HepG2 (cell line): ENCODE results near the gene SEPTIN11. TPM values are rescaled to one million over a fixed set of nuclear protein-coding genes. Genes with fewer than 3 reads are reported as not detected.

Experiments
- ARID2 ChIP-seq: sonication (generic); formaldehyde crosslinking; IDR thresholded peaks from 2 replicates; pipeline ENCODE4 v1.8.1; 2022; ENCODE audit warnings: mild to moderate bottlenecking, missing genetic modification reagents, borderline replicate concordance
- BORCS8-MEF2B ChIP-seq: sonication (generic); formaldehyde crosslinking; IDR thresholded peaks from 2 replicates; pipeline ENCODE4 v1.8.0; 2022; ENCODE audit warnings: mild to moderate bottlenecking, missing genetic modification reagents
- CC2D1A ChIP-seq: sonication (generic); formaldehyde crosslinking; IDR thresholded peaks from 2 replicates; pipeline ENCODE4 v1.8.1; 2023; ENCODE audit warnings: mild to moderate bottlenecking, missing genetic modification reagents
- CTCF ChIP-seq: sonication (generic); formaldehyde crosslinking; IDR thresholded peaks from 2 replicates; pipeline ENCODE4 v1.5.0; 2020; ENCODE audit warnings: mild to moderate bottlenecking, missing genetic modification reagents, moderate library complexity
- DPF2 ChIP-seq: sonication (generic); formaldehyde crosslinking; IDR thresholded peaks from 2 replicates; pipeline ENCODE4 v1.4.0; 2020; ENCODE audit warnings: mild to moderate bottlenecking, low read depth, missing genetic modification reagents, borderline replicate concordance
- FLYWCH1 ChIP-seq: sonication (generic); formaldehyde crosslinking; IDR thresholded peaks from 2 replicates; pipeline ENCODE4 v1.8.1; 2023; ENCODE audit warnings: mild to moderate bottlenecking, missing genetic modification reagents
- HMG20A ChIP-seq: IDR thresholded peaks from 2 replicates; pipeline ENCODE4 v1.6.1; 2016; ENCODE audit warnings: borderline replicate concordance
- HNRNPLL ChIP-seq: fragments of 200-400 bp; formaldehyde crosslinking; IDR thresholded peaks from 2 replicates; pipeline ENCODE4 v1.6.1; 2017; ENCODE audit warnings: mild to moderate bottlenecking, low read depth, low read length; ENCODE audit not compliant: poor library complexity, severe bottlenecking
- IKZF5 ChIP-seq: IDR thresholded peaks from 2 replicates; pipeline ENCODE4 v1.6.1; 2018; ENCODE audit warnings: missing genetic modification reagents, mild to moderate bottlenecking, missing compliant biosample characterization
- KLF11 ChIP-seq: IDR thresholded peaks from 2 replicates; pipeline ENCODE4 v1.6.1; 2016; ENCODE audit warnings: missing compliant biosample characterization
- KLF13 ChIP-seq: sonication (generic); formaldehyde crosslinking; IDR thresholded peaks from 2 replicates; pipeline ENCODE4 v1.4.0; 2020; ENCODE audit warnings: mild to moderate bottlenecking, missing genetic modification reagents
- KMT2B ChIP-seq: IDR thresholded peaks from 2 replicates; pipeline ENCODE4 v1.6.1; 2016; ENCODE audit warnings: missing genetic modification reagents, missing compliant biosample characterization
- PCBP2 ChIP-seq: fragments of 200-400 bp; formaldehyde crosslinking; optimal IDR thresholded peaks from 2 replicates; pipeline ENCODE3; 2018; ENCODE audit warnings: low read length, low read depth; ENCODE audit not compliant: poor library complexity, severe bottlenecking
- RBFOX2 ChIP-seq: fragments of 200-400 bp; formaldehyde crosslinking; IDR thresholded peaks from 2 replicates; pipeline ENCODE4 v1.6.1; 2017; ENCODE audit warnings: low read depth, mild to moderate bottlenecking, low read length
- SMAD3 ChIP-seq: sonication (generic); formaldehyde crosslinking; IDR thresholded peaks from 2 replicates; pipeline ENCODE4 v1.4.0; 2020; ENCODE audit warnings: missing genetic modification reagents
- SMAD9 ChIP-seq: sonication (generic); formaldehyde crosslinking; IDR thresholded peaks from 2 replicates; pipeline ENCODE4 v1.5.1; 2020; ENCODE audit warnings: mild to moderate bottlenecking, missing genetic modification reagents
- ZBTB38 ChIP-seq: sonication (generic); formaldehyde crosslinking; IDR thresholded peaks from 2 replicates; pipeline ENCODE4 v1.5.1; 2020; ENCODE audit warnings: mild to moderate bottlenecking, missing genetic modification reagents
- ZBTB39 ChIP-seq: sonication (generic); formaldehyde crosslinking; IDR thresholded peaks from 2 replicates; pipeline ENCODE4 v1.5.0; 2020; ENCODE audit warnings: missing genetic modification reagents
- ZKSCAN5 ChIP-seq: sonication (generic); formaldehyde crosslinking; IDR thresholded peaks from 2 replicates; pipeline ENCODE4 v1.5.1; 2020; ENCODE audit warnings: mild to moderate bottlenecking, missing genetic modification reagents
- ZNF160 ChIP-seq: sonication (generic); formaldehyde crosslinking; IDR thresholded peaks from 2 replicates; pipeline ENCODE4 v1.8.0; 2022; ENCODE audit warnings: mild to moderate bottlenecking, inconsistent platforms, missing genetic modification reagents
- ZNF225 ChIP-seq: sonication (generic); formaldehyde crosslinking; IDR thresholded peaks from 2 replicates; pipeline ENCODE4 v1.4.0; 2020; ENCODE audit warnings: mild to moderate bottlenecking, missing genetic modification reagents
- ZNF296 ChIP-seq: sonication (generic); formaldehyde crosslinking; conservative IDR thresholded peaks from 2 replicates; pipeline ENCODE4 v1.5.0; 2020; ENCODE audit warnings: mild to moderate bottlenecking, missing genetic modification reagents
- ZNF30 ChIP-seq: sonication (generic); formaldehyde crosslinking; IDR thresholded peaks from 2 replicates; pipeline ENCODE4 v1.5.0; 2020; ENCODE audit warnings: mild to moderate bottlenecking, missing genetic modification reagents
- ZNF484 ChIP-seq: sonication (generic); formaldehyde crosslinking; IDR thresholded peaks from 2 replicates; pipeline ENCODE4 v1.5.1; 2020; ENCODE audit warnings: mild to moderate bottlenecking, low read depth, missing genetic modification reagents, borderline replicate concordance
- ZNF564 ChIP-seq: sonication (generic); formaldehyde crosslinking; IDR thresholded peaks from 2 replicates; pipeline ENCODE4 v1.8.1; 2023; ENCODE audit warnings: mild to moderate bottlenecking, missing genetic modification reagents
- ZNF567 ChIP-seq: sonication (generic); formaldehyde crosslinking; IDR thresholded peaks from 2 replicates; pipeline ENCODE4 v1.8.1; 2023; ENCODE audit warnings: mild to moderate bottlenecking, missing genetic modification reagents, borderline replicate concordance
- ZNF839 ChIP-seq: sonication (generic); formaldehyde crosslinking; IDR thresholded peaks from 2 replicates; pipeline ENCODE4 v1.4.0; 2020; ENCODE audit warnings: missing genetic modification reagents, mild to moderate bottlenecking, borderline replicate concordance
- polyA plus RNA-seq, 8 experiments: library from polyadenylated mRNA; depleted of rRNA in 3 of 8; stranded (reverse) in 7 of 8; unstranded in 1 of 8; fragments of >200 nt; fragmentation: Illumina TruSeq in 4 of 8; extraction: Trizol in 4 of 8; gene quantifications; 2 replicates each; pipeline versions ENCODE4 v1.2.1 to v1.2.3, GENCODE V29; 2011 to 2016; ENCODE audit warnings: low read depth in 4 of 8, missing spikeins in 1 of 8, mixed read lengths in 1 of 8; ENCODE audit not compliant: insufficient read depth in 1 of 8
- total RNA-seq, 5 experiments: library from RNA; depleted of rRNA; stranded (reverse); fragments of >200 nt; fragmentation: Illumina TruSeq; extraction: Trizol; gene quantifications; 2 replicates each; pipeline ENCODE4 v1.2.3, GENCODE V29; 2016; ENCODE audit warnings: low read depth in 1 of 5

The SEPTIN11 gene
- total and polyA plus RNA-seq, 2 of the 13 experiments (the other 11 are each of a cell fraction or from before 2014, with no cell fraction given) = 28.9 to 47.3 TPM

GRCh38 chr4:76949276-76950051 lies at the start of gene SEPTIN11 (continued):
- no peak; the same call in 1 of the 2 replicates for TF ChIP-seq ZBTB38 (CRISPR knock-in tag)
- peak; percentile 62 for TF ChIP-seq ZNF564
- no peak; the same call in 1 of the 2 replicates for TF ChIP-seq ZNF225 (CRISPR knock-in tag)
- TF ChIP-seq ZKSCAN5 = no peak
- TF ChIP-seq PCBP2 = no peak
- no peak for TF ChIP-seq ZNF839 (CRISPR knock-in tag)
- TF ChIP-seq KLF11 (CRISPR knock-in tag) = no peak
- no peak for TF ChIP-seq BORCS8-MEF2B (CRISPR knock-in tag)
- 0 out of 2 replicates have a peak, but pooled peaks have one; percentile 56 for TF ChIP-seq ZNF296 (CRISPR knock-in tag)
- no peak; the same call in 1 of the 2 replicates for TF ChIP-seq DPF2 (CRISPR knock-in tag)
- no peak for TF ChIP-seq ARID2
- no peak for TF ChIP-seq CC2D1A
- no peak for TF ChIP-seq CTCF
- no peak for TF ChIP-seq HMG20A (CRISPR knock-in tag)
- TF ChIP-seq RBFOX2 = peak; percentile 87
- TF ChIP-seq HNRNPLL = peak; percentile 97
- 0 out of 2 replicates have a peak, but pooled peaks have one; percentile 29 for TF ChIP-seq ZNF160 (CRISPR knock-in tag)
- no peak for TF ChIP-seq ZNF30
- TF ChIP-seq SMAD3 (CRISPR knock-in tag) = no peak
- peak; percentile 41; the same call in 1 of the 2 replicates for TF ChIP-seq KMT2B (CRISPR knock-in tag)
- TF ChIP-seq ZNF484 (CRISPR knock-in tag) = peak; percentile 57
- no peak for TF ChIP-seq KLF13
- no peak for TF ChIP-seq ZBTB39
- no peak; the same call in 1 of the 2 replicates for TF ChIP-seq SMAD9 (CRISPR knock-in tag)
- no peak for TF ChIP-seq ZNF567 (CRISPR knock-in tag)
- TF ChIP-seq FLYWCH1 (CRISPR knock-in tag) = no peak
- TF ChIP-seq IKZF5 (CRISPR knock-in tag) = peak; percentile 63; the same call in 1 of the 2 replicates
